Lung (tissue), 12 donors: Measurements from ENCODE around the gene CCDC34. TPM values are rescaled to one million over a fixed set of nuclear protein-coding genes. Genes with fewer than 3 reads are reported as not detected.

Experiments used
- ATAC-seq: fragments of 200-7000 bp; cut with Tn5 transposase; one replicate; pipeline ENCODE4 v1.9.1; 2020; ENCODE audit warnings: moderate number of reproducible peaks; ENCODE audit not compliant: insufficient read depth, low FRiP score
- DNase-seq, 3 donors: peaks; one replicate each; pipeline ENCODE4 v3.0.0-alpha.2; 2013 to 2017
- H3K27ac ChIP-seq, 2 donors: one replicate each; pipeline ENCODE4 v1.5.1; 2013; ENCODE audit warnings: mild to moderate bottlenecking in 2 of 2, moderate library complexity in 2 of 2, control low read depth in 1 of 2, inconsistent platforms in 1 of 2, low read depth in 1 of 2, low read length in 1 of 2
- H3K27me3 ChIP-seq, 3 donors: one replicate each; pipeline ENCODE4 v1.5.1; 2013; ENCODE audit warnings: low read length in 2 of 3; ENCODE audit not compliant: control insufficient read depth in 3 of 3, insufficient read depth in 3 of 3
- H3K36me3 ChIP-seq, 4 donors: one replicate each; pipeline ENCODE4 v1.5.1; 2013; ENCODE audit warnings: low read length in 4 of 4, mild to moderate bottlenecking in 1 of 4, moderate library complexity in 1 of 4; ENCODE audit not compliant: control insufficient read depth in 4 of 4, insufficient read depth in 4 of 4
- H3K4me1 ChIP-seq, 5 donors: one replicate each; pipeline ENCODE4 v1.5.1; 2013; ENCODE audit warnings: low read length in 5 of 5, mild to moderate bottlenecking in 2 of 5, moderate library complexity in 1 of 5; ENCODE audit not compliant: control insufficient read depth in 5 of 5, insufficient read depth in 5 of 5
- H3K4me3 ChIP-seq: one replicate; pipeline ENCODE4 v1.5.1; 2013; ENCODE audit warnings: mild to moderate bottlenecking, control low read depth, moderate library complexity
- H3K9ac ChIP-seq, 2 donors: one replicate each; pipeline ENCODE4 v1.5.1; 2013; ENCODE audit warnings: low read length in 2 of 2, control low read depth in 1 of 2; ENCODE audit not compliant: insufficient read depth in 1 of 2
- H3K9me3 ChIP-seq, 4 donors: one replicate each; pipeline ENCODE4 v1.5.1; 2013; ENCODE audit warnings: low read length in 3 of 4, mild to moderate bottlenecking in 1 of 4, moderate library complexity in 1 of 4; ENCODE audit not compliant: control insufficient read depth in 4 of 4, insufficient read depth in 3 of 4
- WGBS, 2 donors: extraction: QIAGEN DNeasy Blood & Tissue Kit; methylation state at CpG; one replicate each; pipeline ENCODE4 v1.1.7; 2013; 5-methylcytosine and 5-hydroxymethylcytosine counted together
- polyA plus RNA-seq, 2 donors: library from polyadenylated mRNA; stranded (reverse); fragments of 200-250 nt; gene quantifications; one replicate each; pipeline ENCODE4 v1.2.1, GENCODE V29; 2013
- total RNA-seq, 2 donors: library from RNA; depleted of rRNA in 1 of 2; stranded (reverse); fragments of >200 nt in 1 of 2; gene quantifications; one replicate each; pipeline ENCODE4 v1.2.1, GENCODE V29; 2014 to 2021
- TF ChIP-seq, protein P1 (sequence below): IDR thresholded peaks from 2 replicates; pipeline ENCODE4 v1.5.1; 2012; ENCODE audit warnings: mild to moderate bottlenecking; ENCODE audit errors: control extremely low read depth, extremely low read depth
- donor health status: control.
- donor health status: control.
- donor health status: Bipolar disorder and iron deficiency.
- donor health status: healthy.
- donor health status: DM: yes; HTN: yes; CAD: no.

CCDC34 gene
- total and polyA plus RNA-seq, 4 donors, result 2.3 to 4.0 (median 3.5) TPM

- Histone ChIP-seq H3K4me1 (no peaks in the 10 kb centered on the region), H3K36me3 (no peaks in the 10 kb centered on the region), H3K4me3 (no peak overlapping the region), H3K27ac (no peak overlapping the region), H3K9ac (no peak overlapping the region), H3K9me3 (peaks cover 0 to 5% (median 2%) of the 10 kb centered on the region in 4 donors), H3K27me3 (no peaks in the 10 kb centered on the region)
- TF ChIP-seq, protein P1, sequence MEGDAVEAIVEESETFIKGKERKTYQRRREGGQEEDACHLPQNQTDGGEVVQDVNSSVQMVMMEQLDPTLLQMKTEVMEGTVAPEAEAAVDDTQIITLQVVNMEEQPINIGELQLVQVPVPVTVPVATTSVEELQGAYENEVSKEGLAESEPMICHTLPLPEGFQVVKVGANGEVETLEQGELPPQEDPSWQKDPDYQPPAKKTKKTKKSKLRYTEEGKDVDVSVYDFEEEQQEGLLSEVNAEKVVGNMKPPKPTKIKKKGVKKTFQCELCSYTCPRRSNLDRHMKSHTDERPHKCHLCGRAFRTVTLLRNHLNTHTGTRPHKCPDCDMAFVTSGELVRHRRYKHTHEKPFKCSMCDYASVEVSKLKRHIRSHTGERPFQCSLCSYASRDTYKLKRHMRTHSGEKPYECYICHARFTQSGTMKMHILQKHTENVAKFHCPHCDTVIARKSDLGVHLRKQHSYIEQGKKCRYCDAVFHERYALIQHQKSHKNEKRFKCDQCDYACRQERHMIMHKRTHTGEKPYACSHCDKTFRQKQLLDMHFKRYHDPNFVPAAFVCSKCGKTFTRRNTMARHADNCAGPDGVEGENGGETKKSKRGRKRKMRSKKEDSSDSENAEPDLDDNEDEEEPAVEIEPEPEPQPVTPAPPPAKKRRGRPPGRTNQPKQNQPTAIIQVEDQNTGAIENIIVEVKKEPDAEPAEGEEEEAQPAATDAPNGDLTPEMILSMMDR, result no peak
- 68 to 85% methylated on average over 5 of the region's 5 CpGs for WGBS, 2 donors
- no peak for DNase-seq
- no peak for ATAC-seq
These were observed 70.9 kb downstream of the CCDC34 start for GRCh38 chr11:27291954-27292636.

DNA sequence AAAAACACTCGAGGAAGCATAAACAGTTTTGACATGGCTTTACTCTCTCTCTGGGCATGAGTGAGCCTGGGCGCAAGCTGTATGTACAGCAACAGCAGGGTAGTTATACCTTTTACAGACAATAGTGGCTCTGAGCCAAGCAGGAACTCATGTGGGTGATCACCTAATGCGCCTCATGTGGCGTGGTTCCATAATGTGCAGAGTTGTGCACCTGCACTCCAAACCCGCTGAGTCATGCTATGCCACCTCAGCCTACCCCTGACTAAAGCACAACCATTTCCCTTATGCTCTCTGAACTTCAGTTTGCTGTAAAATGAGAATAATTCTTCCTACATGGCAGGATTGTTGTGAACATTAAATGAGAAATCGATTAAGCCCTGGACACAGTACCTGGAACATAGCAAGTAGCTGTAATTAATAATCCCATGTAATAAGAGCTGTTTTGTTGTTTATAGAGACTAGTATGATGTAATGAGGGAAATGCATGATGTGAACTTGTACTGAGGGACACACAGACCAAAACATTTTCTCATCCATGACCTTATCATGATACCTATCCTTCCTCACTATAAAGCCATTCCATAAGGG lies 71.6 kb downstream of the CCDC34 start:
- no peaks in the 10 kb centered on the region for H3K4me1 ChIP-seq
- peaks cover 0 to 5% (median 2%) of the 10 kb centered on the region in 4 donors for H3K9me3 ChIP-seq
- ATAC-seq (no peak), DNase-seq (no peak)
- H3K4me3 ChIP-seq, result no peak overlapping the region
- H3K9ac ChIP-seq, result no peak overlapping the region
- no peaks in the 10 kb centered on the region for H3K27me3 ChIP-seq
- TF ChIP-seq, protein P1, result no peak
- WGBS, 2 donors, result 91 to 94% methylated on average over 6 of the region's 6 CpGs
- no peaks in the 10 kb centered on the region for H3K36me3 ChIP-seq
- no peak overlapping the region for H3K27ac ChIP-seq

DNA sequence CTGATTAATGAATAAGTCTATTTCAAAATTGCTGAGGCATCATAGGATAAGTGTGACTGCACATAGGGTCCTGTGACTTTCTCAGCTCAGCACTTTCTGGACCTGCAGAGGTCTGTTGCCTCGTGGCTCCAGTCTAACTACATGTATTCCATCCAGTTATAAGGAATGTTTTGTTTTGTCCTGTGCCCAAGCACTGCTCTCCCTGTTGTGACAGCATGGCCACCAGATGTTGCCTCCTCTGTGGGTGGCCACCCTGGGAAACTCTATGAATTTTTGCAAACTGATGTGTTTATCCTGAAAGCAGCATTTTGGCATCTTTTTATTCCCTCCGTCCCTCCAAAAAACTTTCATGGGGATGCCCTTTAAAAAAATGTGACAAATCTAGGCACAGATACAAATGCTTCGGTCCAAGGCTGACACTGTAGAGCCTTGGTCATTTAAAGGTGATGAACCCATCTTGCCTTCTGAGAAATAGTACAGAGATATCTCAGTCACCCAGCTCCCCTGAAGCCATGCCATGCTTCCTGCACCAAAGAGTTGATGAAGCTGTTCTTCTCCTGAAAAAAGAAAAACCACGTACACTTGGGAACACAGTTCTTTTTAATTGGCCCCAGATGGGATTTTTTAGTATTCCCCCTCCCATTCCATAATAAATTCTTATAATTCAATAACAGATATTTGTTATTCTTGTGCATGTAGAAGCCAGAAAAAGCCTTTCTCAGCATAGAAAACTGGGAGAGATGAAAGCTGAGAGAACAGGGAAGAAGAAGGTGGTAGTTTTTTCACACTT lies 72.6 kb downstream of the CCDC34 start:
- H3K36me3 ChIP-seq, result no peaks in the 10 kb centered on the region
- no peaks in the 10 kb centered on the region for H3K27me3 ChIP-seq
- H3K9ac ChIP-seq, result no peak overlapping the region
- TF ChIP-seq, protein P1, result no peak
- no peaks in the 10 kb centered on the region for H3K4me1 ChIP-seq
- H3K9me3 ChIP-seq, result peaks cover 0 to 5% (median 2%) of the 10 kb centered on the region in 4 donors
- 71 to 75% methylated on average over 4 of the region's 4 CpGs for WGBS, 2 donors
- H3K27ac ChIP-seq, result no peak overlapping the region
- DNase-seq (no peak), ATAC-seq (no peak)
- H3K4me3 ChIP-seq, result no peak overlapping the region

Other genes with a start within 250 kb of the CCDC34 start
- 10 to 100 TPM in 1 of 2 donors, 1 to 10 TPM in 1; 5.1 to 29.2 TPM for gene LGR4, start 109.6 kb upstream of the CCDC34 start, total RNA-seq
- gene LGR4, start 109.6 kb upstream of the CCDC34 start, polyA plus RNA-seq, result 1 to 10 TPM; 2.2 to 2.3 TPM
- 10 to 100 TPM; 24.1 to 55.9 TPM for gene LIN7C, start 143.6 kb upstream of the CCDC34 start, total RNA-seq
- gene LIN7C, start 143.6 kb upstream of the CCDC34 start, polyA plus RNA-seq, result 1 to 10 TPM; 5.5 to 9.3 TPM